HG03520 (cell line): ENCODE data around the gene DAG1.
"Not testable (repeated sequence)": the region's sequence is repeated elsewhere in the genome, so short reads cannot be mapped to it uniquely, and the experiment has no call there.

Experiments
- ATAC-seq: cut with Tn5 transposase; IDR thresholded peaks from one replicate; pipeline ENCODE4 v1.9.1; 2021; ENCODE audit warnings: mild to moderate bottlenecking, moderate library complexity; ENCODE audit not compliant: unreplicated experiment

The DAG1 gene

GRCh38 chr3:49469037-49469935 is 781 bp upstream of the DAG1 start:
- no peak for ATAC-seq

- ATAC-seq, result peak; percentile 21
These were observed 800 bp downstream of the DAG1 start for GRCh38 chr3:49470714-49471420.

GRCh38 chr3:49471856-49472495 is 1.9 kb downstream of the DAG1 start:
- no peak for ATAC-seq

- ATAC-seq, result no peak
These were observed 6.5 kb downstream of the DAG1 start for GRCh38 chr3:49476563-49476962.

GRCh38 chr3:49482766-49483165 is 12.7 kb downstream of the DAG1 start:
- ATAC-seq, result no peak

- no peak for ATAC-seq
These were observed 14.4 kb downstream of the DAG1 start for GRCh38 chr3:49484471-49484870.

- no peak for ATAC-seq
These were observed 19.2 kb downstream of the DAG1 start for GRCh38 chr3:49489247-49489646.

- ATAC-seq, result no peak
These were observed 22.9 kb downstream of the DAG1 start for GRCh38 chr3:49492969-49493368.

GRCh38 chr3:49493901-49494300 is 23.8 kb downstream of the DAG1 start:
- no peak for ATAC-seq

GRCh38 chr3:49495023-49495422 is 25.0 kb downstream of the DAG1 start:
- ATAC-seq, result no peak

- not testable (repeated sequence) for ATAC-seq
These were observed 26.8 kb downstream of the DAG1 start for GRCh38 chr3:49496845-49497244.

GRCh38 chr3:49497606-49498005 is 27.5 kb downstream of the DAG1 start:
- ATAC-seq, result no peak

GRCh38 chr3:49498239-49498638 is 28.2 kb downstream of the DAG1 start:
- no peak for ATAC-seq

GRCh38 chr3:49498648-49499047 is 28.6 kb downstream of the DAG1 start:
- no peak for ATAC-seq

GRCh38 chr3:49500205-49500731 is 30.2 kb downstream of the DAG1 start:
- ATAC-seq, result no peak

- no peak for ATAC-seq
These were observed 30.9 kb downstream of the DAG1 start for GRCh38 chr3:49500732-49501609.

- ATAC-seq, result no peak
These were observed 31.8 kb downstream of the DAG1 start for GRCh38 chr3:49501842-49502241.

- ATAC-seq, result no peak
These were observed 36.8 kb downstream of the DAG1 start for GRCh38 chr3:49506906-49507305.

GRCh38 chr3:49509028-49509561 is 39.0 kb downstream of the DAG1 start:
- ATAC-seq, result no peak

GRCh38 chr3:49511639-49512038 is 41.6 kb downstream of the DAG1 start:
- no peak for ATAC-seq
